ENCODE data around the gene TCF15. TPM values are rescaled to one million over a fixed set of nuclear protein-coding genes. Genes with fewer than 3 reads are reported as not detected.

TCF15 gene
- total and polyA plus RNA-seq, 8 donors: 0.25 to 0.43 (median 0.33) TPM; not detected in 5

DNA sequence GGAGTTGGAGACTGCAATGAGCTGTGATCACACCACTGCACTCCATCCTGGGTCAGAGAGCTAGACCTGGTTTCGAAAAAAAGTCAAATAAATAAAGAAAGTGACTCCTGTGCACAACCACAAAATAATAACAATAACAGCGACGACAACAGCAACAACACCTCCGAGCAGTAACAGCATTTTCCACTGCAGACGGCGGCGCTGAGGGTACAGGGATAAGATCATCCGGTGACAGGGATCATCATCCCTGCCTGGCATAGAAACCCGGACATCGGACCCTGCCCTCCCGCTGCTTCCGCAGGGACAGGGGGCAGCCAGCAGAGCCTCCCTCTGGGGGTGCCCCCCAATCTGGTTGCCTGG is 31.4 kb upstream of the TCF15 start:
- H3K4me3 ChIP-seq: no peak overlapping the region
- peaks cover 0 to 30% (median 9%) of the 10 kb centered on the region in 3 donors for H3K27me3 ChIP-seq
- intact Hi-C loops (cut with DNase I; ENCODE audit: low total_unique reads): loop anchor here (10.0 kb wide), 1 partner anchor 77 kb away; no protein-coding TSS in a partner anchor
- 23 to 45% (median 27%) methylated on average over 9 to 12 of the region's 12 CpGs for WGBS, 5 donors
- DNase-seq: peak in 1 of 2 donors; percentile 47
- H3K9me3 ChIP-seq: no peaks in the 10 kb centered on the region
- no peak overlapping the region for H3K27ac ChIP-seq
- peaks cover 4 to 22% (median 14%) of the 10 kb centered on the region in 4 donors for H3K4me1 ChIP-seq
- peaks cover 0 to under 1% (median 0%) of the 10 kb centered on the region in 4 donors for H3K36me3 ChIP-seq
- TF ChIP-seq POLR2A (IDR thresholded peaks at IDR 0.05): no peak
- TF ChIP-seq EP300 (IDR thresholded peaks at IDR 0.05): no peak
- TF ChIP-seq POLR2AphosphoS5 (IDR thresholded peaks at IDR 0.05): no peak
- TF ChIP-seq, protein P1, sequence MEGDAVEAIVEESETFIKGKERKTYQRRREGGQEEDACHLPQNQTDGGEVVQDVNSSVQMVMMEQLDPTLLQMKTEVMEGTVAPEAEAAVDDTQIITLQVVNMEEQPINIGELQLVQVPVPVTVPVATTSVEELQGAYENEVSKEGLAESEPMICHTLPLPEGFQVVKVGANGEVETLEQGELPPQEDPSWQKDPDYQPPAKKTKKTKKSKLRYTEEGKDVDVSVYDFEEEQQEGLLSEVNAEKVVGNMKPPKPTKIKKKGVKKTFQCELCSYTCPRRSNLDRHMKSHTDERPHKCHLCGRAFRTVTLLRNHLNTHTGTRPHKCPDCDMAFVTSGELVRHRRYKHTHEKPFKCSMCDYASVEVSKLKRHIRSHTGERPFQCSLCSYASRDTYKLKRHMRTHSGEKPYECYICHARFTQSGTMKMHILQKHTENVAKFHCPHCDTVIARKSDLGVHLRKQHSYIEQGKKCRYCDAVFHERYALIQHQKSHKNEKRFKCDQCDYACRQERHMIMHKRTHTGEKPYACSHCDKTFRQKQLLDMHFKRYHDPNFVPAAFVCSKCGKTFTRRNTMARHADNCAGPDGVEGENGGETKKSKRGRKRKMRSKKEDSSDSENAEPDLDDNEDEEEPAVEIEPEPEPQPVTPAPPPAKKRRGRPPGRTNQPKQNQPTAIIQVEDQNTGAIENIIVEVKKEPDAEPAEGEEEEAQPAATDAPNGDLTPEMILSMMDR (IDR thresholded peaks at IDR 0.05): no peak

DNA sequence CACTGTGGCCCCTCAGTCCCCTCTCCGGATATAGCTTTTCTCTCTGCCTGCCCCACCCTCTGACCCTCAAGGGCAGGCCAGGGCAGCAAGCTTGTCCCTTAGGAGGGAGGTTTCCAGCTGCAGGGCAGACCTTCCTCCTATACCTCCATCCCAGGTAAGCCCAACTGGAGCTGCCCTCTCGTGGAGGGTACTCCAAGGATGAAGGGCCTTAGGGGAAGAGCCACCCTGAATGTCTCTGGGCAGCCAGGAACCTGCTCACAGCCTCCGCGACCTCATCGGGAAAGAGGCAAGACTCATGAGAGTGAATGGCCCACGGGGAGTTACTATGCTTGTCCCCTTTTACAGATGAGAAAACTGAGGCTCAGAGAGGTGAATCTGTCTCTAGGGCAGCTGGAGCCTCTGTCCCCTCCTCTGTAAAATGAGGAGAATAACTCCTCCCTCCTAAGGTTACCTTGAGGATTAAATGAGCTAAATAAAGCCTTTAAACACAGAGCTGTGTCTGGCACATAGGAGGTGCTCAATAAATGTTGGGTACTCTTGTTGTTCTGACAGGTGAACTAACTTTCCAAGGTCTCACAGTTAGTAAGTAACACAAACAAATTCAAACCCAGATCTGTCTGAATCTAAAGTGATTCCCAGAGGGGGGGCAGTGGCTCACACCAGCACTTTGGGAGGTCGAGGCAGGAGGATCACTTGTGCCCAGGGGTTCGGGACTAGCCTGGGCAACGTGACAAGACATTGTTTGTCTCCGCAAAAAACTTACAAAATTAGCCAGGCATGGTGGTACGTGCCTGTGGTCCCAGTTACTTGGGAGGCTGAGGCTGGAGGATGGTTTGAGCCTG is 30.8 kb upstream of the TCF15 start:
- intact Hi-C loops (cut with DNase I; ENCODE audit: low total_unique reads): loop anchor here (10.0 kb wide), 1 partner anchor 76 kb away; no protein-coding TSS in a partner anchor
- WGBS, 5 donors: 51 to 60% (median 52%) methylated on average over 9 to 11 of the region's 11 CpGs

DNA sequence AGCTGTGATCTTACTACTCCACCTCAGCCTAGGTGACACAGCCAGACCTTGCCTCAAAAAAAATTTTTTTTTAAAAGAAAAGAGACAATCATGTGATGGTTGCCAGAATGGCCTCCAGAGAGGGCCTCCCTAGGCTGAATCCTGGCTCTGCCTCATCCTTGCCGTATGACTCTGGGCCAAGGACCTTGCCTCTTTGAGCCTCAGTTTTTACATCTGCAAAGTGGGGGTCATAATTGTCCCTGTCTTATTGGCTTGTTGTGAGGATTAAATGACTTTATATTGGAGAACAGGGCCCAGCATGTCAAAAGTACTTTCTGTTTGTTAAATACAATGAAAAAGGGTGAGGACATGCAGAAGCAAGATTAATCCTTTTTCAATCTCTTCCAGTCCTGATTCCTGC is 28.5 kb upstream of the TCF15 start:
- Histone ChIP-seq H3K27me3 (peaks cover 0 to 51% (median 19%) of the 10 kb centered on the region in 3 donors), H3K9me3 (no peaks in the 10 kb centered on the region), H3K4me1 (peaks cover 0 to 8% (median 5%) of the 10 kb centered on the region in 4 donors), H3K36me3 (no peaks in the 10 kb centered on the region), H3K4me3 (no peak overlapping the region), H3K27ac (no peak overlapping the region)
- intact Hi-C loops (cut with DNase I; ENCODE audit: low total_unique reads): no loop called here
- no peak for TF ChIP-seq POLR2AphosphoS5 (IDR thresholded peaks at IDR 0.05)
- DNase-seq: no peak
- WGBS, 5 donors: 74 to 89% (median 75%) methylated on average over 1 of the region's 1 CpG

More for the DNA sequence above, 30.8 kb upstream of the TCF15 start:
- Histone ChIP-seq H3K27ac (no peak overlapping the region), H3K4me3 (no peak overlapping the region), H3K27me3 (peaks cover 0 to 30% (median 9%) of the 10 kb centered on the region in 3 donors), H3K9me3 (no peaks in the 10 kb centered on the region), H3K4me1 (peaks cover 4 to 16% (median 11%) of the 10 kb centered on the region in 4 donors), H3K36me3 (no peaks in the 10 kb centered on the region)
- TF ChIP-seq EP300 (IDR thresholded peaks at IDR 0.05): no peak
- no peak for DNase-seq

DNA sequence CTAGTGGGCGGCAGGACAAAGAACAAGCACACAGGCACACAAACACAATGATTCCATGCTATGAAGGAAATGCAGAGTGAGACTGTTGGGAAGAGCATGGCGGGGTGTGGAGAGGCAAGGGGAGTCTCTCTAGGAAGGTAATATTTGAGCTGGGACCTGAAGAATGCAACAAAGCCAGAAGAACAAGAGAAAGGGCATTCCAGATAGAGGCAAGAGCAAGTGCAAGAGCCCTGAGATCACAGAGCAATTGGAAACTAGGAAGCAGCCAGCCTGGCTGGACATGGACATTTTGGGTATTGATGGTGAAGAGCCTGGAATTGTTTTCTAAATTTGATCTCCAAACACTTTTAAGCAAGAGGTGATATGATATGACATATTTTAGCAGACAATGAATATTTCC is 27.4 kb upstream of the TCF15 start:
- DNase-seq: no peak
- WGBS, 5 donors: 60 to 78% (median 66%) methylated on average over 2 of the region's 2 CpGs
- Histone ChIP-seq H3K9me3 (no peaks in the 10 kb centered on the region), H3K4me3 (no peak overlapping the region), H3K36me3 (no peaks in the 10 kb centered on the region), H3K4me1 (peaks cover 0 to 4% (median 3%) of the 10 kb centered on the region in 4 donors), H3K27me3 (peaks cover 0 to 47% (median 14%) of the 10 kb centered on the region in 3 donors), H3K27ac (no peak overlapping the region)
- TF ChIP-seq POLR2A (IDR thresholded peaks at IDR 0.05) (no peak), POLR2AphosphoS5 (IDR thresholded peaks at IDR 0.05) (no peak)
- TF ChIP-seq, protein P1 (IDR thresholded peaks at IDR 0.05): no peak
- intact Hi-C loops (cut with DNase I; ENCODE audit: low total_unique reads): no loop called here

DNA sequence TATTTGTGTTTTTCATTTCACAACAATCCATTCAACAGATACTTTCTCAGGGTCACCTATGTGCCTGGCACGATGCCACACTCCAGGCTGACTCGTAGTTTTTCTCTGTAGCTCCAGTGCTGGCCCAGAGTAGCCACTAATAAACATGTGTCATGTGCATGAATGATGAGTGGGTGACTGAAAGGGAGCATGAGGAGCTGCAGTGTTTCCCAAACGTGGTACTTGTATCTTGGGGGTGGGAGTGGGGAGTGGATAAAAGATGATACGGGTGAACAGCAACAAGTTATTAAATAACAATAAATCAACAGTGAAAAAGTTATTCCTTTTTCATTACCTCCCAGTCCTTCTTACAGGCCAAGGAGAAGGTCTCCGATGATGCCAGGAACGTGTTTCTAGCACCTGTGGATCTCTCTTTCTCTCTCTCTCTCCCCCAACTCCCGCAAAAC is 25.8 kb upstream of the TCF15 start:
- intact Hi-C loops (cut with DNase I; ENCODE audit: low total_unique reads): no loop called here
- TF ChIP-seq EP300 (IDR thresholded peaks at IDR 0.05) (no peak), POLR2AphosphoS5 (IDR thresholded peaks at IDR 0.05) (no peak), POLR2A (IDR thresholded peaks at IDR 0.05) (no peak)
- TF ChIP-seq, protein P1 (IDR thresholded peaks at IDR 0.05): no peak
- 45 to 56% (median 52%) methylated on average over 7 of the region's 7 CpGs for WGBS, 5 donors
- no peaks in the 10 kb centered on the region for H3K9me3 ChIP-seq
- H3K4me3 ChIP-seq: no peak overlapping the region
- no peaks in the 10 kb centered on the region for H3K4me1 ChIP-seq
- no peak for DNase-seq
- no peak overlapping the region for H3K27ac ChIP-seq
- no peaks in the 10 kb centered on the region for H3K36me3 ChIP-seq
- peaks cover 0 to 39% (median 10%) of the 10 kb centered on the region in 3 donors for H3K27me3 ChIP-seq
